Central memory CD8-positive, alpha-beta T cell (primary cell): ENCODE results near the gene KTN1.
A peak's percentile ranks its signal among the peaks of the same experiment; 100 is the strongest.

Experiments
- ATAC-seq: fragments of 150-1000 bp; cut with Tn5 transposase; replicated peaks from 2 replicates; pipeline ENCODE4 v1.10.0; 2022; ENCODE audit warnings: mild to moderate bottlenecking, moderate FRiP score, moderate number of reproducible peaks; ENCODE audit not compliant: poor library complexity, severe bottlenecking; ENCODE audit errors: extremely low read depth
- DNase-seq, 2 donors: peaks; one replicate each; pipeline ENCODE4 v3.0.0; 2021; ENCODE audit warnings: low spot score in 2 of 2
- H3K27ac Mint-ChIP-seq: one replicate; pipeline ENCODE4 v1.8.0; 2022; ENCODE audit warnings: low read depth, mild to moderate bottlenecking, moderate library complexity, mixed read lengths
- H3K27me3 Mint-ChIP-seq: one replicate; pipeline ENCODE4 v1.8.0; 2022; ENCODE audit warnings: mixed read lengths
- H3K36me3 Mint-ChIP-seq: one replicate; pipeline ENCODE4 v1.8.0; 2022; ENCODE audit warnings: mild to moderate bottlenecking, moderate library complexity, mixed read lengths; ENCODE audit not compliant: insufficient read depth
- H3K4me1 Mint-ChIP-seq: one replicate; pipeline ENCODE4 v1.8.0; 2022; ENCODE audit warnings: mixed read lengths
- H3K4me3 Mint-ChIP-seq: one replicate; pipeline ENCODE4 v1.8.0; 2022; ENCODE audit warnings: mild to moderate bottlenecking, moderate library complexity, mixed read lengths
- H3K9me3 Mint-ChIP-seq: one replicate; pipeline ENCODE4 v1.8.0; 2022; ENCODE audit warnings: mixed read lengths

KTN1 gene

GRCh38 chr14:55547650-55548315, 32.2 kb upstream of the KTN1 start:
- no peaks in the 10 kb centered on the region for H3K9me3 Mint-ChIP-seq

GRCh38 chr14:55553791-55554190, 26.2 kb upstream of the KTN1 start:
- Mint-ChIP-seq H3K4me1 (no peaks in the 10 kb centered on the region), H3K4me3 (no peak overlapping the region), H3K27ac (no peak overlapping the region), H3K27me3 (no peaks in the 10 kb centered on the region), H3K36me3 (no peaks in the 10 kb centered on the region), H3K9me3 (peaks cover 6% of the 10 kb centered on the region)
- ATAC-seq: no peak
- DNase-seq: no peak

More at GRCh38 chr14:55547650-55548315, 32.2 kb upstream of the KTN1 start:
- H3K4me1 Mint-ChIP-seq: no peaks in the 10 kb centered on the region
- H3K4me3 Mint-ChIP-seq: no peak overlapping the region
- DNase-seq (no peak), ATAC-seq (no peak)
- no peaks in the 10 kb centered on the region for H3K27me3 Mint-ChIP-seq
- H3K36me3 Mint-ChIP-seq: peaks cover 1% of the 10 kb centered on the region
- no peak overlapping the region for H3K27ac Mint-ChIP-seq

- Mint-ChIP-seq H3K27me3 (no peaks in the 10 kb centered on the region), H3K4me1 (no peaks in the 10 kb centered on the region), H3K4me3 (no peak overlapping the region), H3K27ac (no peak overlapping the region), H3K36me3 (no peaks in the 10 kb centered on the region), H3K9me3 (peaks cover 6% of the 10 kb centered on the region)
- no peak for ATAC-seq
- DNase-seq: no peak
Observed at GRCh38 chr14:55556929-55557623, 22.9 kb upstream of the KTN1 start.

GRCh38 chr14:55562135-55562534, 17.9 kb upstream of the KTN1 start:
- H3K4me1 Mint-ChIP-seq: no peaks in the 10 kb centered on the region
- H3K27me3 Mint-ChIP-seq: no peaks in the 10 kb centered on the region
- H3K36me3 Mint-ChIP-seq: no peaks in the 10 kb centered on the region
- DNase-seq: no peak
- no peak for ATAC-seq
- H3K4me3 Mint-ChIP-seq: no peak overlapping the region
- no peak overlapping the region for H3K27ac Mint-ChIP-seq
- no peaks in the 10 kb centered on the region for H3K9me3 Mint-ChIP-seq

GRCh38 chr14:55568618-55569017, 11.4 kb upstream of the KTN1 start:
- Mint-ChIP-seq H3K9me3 (no peaks in the 10 kb centered on the region), H3K27ac (no peak overlapping the region), H3K27me3 (peaks cover 28% of the 10 kb centered on the region), H3K4me3 (no peak overlapping the region), H3K36me3 (no peaks in the 10 kb centered on the region), H3K4me1 (no peaks in the 10 kb centered on the region)
- no peak for ATAC-seq
- DNase-seq: no peak

- Mint-ChIP-seq H3K9me3 (no peaks in the 10 kb centered on the region), H3K4me1 (no peaks in the 10 kb centered on the region), H3K4me3 (no peak overlapping the region)
Observed at GRCh38 chr14:55571125-55571889, 8.7 kb upstream of the KTN1 start.

GRCh38 chr14:55572578-55572977, 7.4 kb upstream of the KTN1 start:
- Mint-ChIP-seq H3K27ac (no peak overlapping the region), H3K4me3 (no peak overlapping the region), H3K9me3 (no peaks in the 10 kb centered on the region), H3K36me3 (no peaks in the 10 kb centered on the region), H3K27me3 (peaks cover 28% of the 10 kb centered on the region), H3K4me1 (no peaks in the 10 kb centered on the region)
- ATAC-seq: no peak
- DNase-seq: no peak

More at GRCh38 chr14:55571125-55571889, 8.7 kb upstream of the KTN1 start:
- Mint-ChIP-seq H3K36me3 (no peaks in the 10 kb centered on the region), H3K27ac (no peak overlapping the region), H3K27me3 (peaks cover 28% of the 10 kb centered on the region)
- no peak for ATAC-seq
- no peak for DNase-seq

- Mint-ChIP-seq H3K36me3 (peaks cover 6% of the 10 kb centered on the region), H3K27me3 (peaks cover 12% of the 10 kb centered on the region), H3K9me3 (no peaks in the 10 kb centered on the region), H3K4me1 (peaks cover 8% of the 10 kb centered on the region), H3K4me3 (no peak overlapping the region), H3K27ac (no peak overlapping the region)
- ATAC-seq: no peak
- no peak for DNase-seq
Observed at GRCh38 chr14:55574988-55575387, 5.0 kb upstream of the KTN1 start.

- H3K4me1 Mint-ChIP-seq: peaks cover 15% of the 10 kb centered on the region
- H3K27ac Mint-ChIP-seq: no peak overlapping the region
- no peaks in the 10 kb centered on the region for H3K9me3 Mint-ChIP-seq
- ATAC-seq (no peak), DNase-seq (no peak)
- H3K4me3 Mint-ChIP-seq: no peak overlapping the region
- H3K27me3 Mint-ChIP-seq: no peaks in the 10 kb centered on the region
- H3K36me3 Mint-ChIP-seq: peaks cover 9% of the 10 kb centered on the region
Observed at GRCh38 chr14:55577229-55577628, 2.8 kb upstream of the KTN1 start.

GRCh38 chr14:55578511-55578910, 1.5 kb upstream of the KTN1 start:
- Mint-ChIP-seq H3K9me3 (no peaks in the 10 kb centered on the region), H3K27me3 (no peaks in the 10 kb centered on the region), H3K4me3 (peak overlapping the region; percentile 91), H3K36me3 (peaks cover 9% of the 10 kb centered on the region), H3K27ac (no peak overlapping the region), H3K4me1 (peaks cover 15% of the 10 kb centered on the region)
- DNase-seq: no peak
- ATAC-seq: no peak

- DNase-seq (peak; percentile 34 to 40), ATAC-seq (peak; percentile 50)
- H3K36me3 Mint-ChIP-seq: peaks cover 9% of the 10 kb centered on the region
- H3K9me3 Mint-ChIP-seq: no peaks in the 10 kb centered on the region
- H3K4me1 Mint-ChIP-seq: peaks cover 15% of the 10 kb centered on the region
- H3K27ac Mint-ChIP-seq: peak overlapping the region; percentile 77
- H3K27me3 Mint-ChIP-seq: no peaks in the 10 kb centered on the region
- H3K4me3 Mint-ChIP-seq: peak overlapping the region; percentile 64
Observed at GRCh38 chr14:55580470-55581341, 699 bp downstream of the KTN1 start.

- Mint-ChIP-seq H3K4me1 (peaks cover 22% of the 10 kb centered on the region), H3K4me3 (peak overlapping the region; percentile 64), H3K27ac (peak overlapping the region; percentile 77), H3K9me3 (no peaks in the 10 kb centered on the region), H3K36me3 (peaks cover 9% of the 10 kb centered on the region), H3K27me3 (no peaks in the 10 kb centered on the region)
- no peak for DNase-seq
- no peak for ATAC-seq
Observed at GRCh38 chr14:55581342-55581771, 1.4 kb downstream of the KTN1 start.
